SK-N-SH (cell line): ENCODE results near the gene SNED1. TPM values are rescaled to one million over a fixed set of nuclear protein-coding genes. Genes with fewer than 3 reads are reported as not detected.

Experiments
- CTCF ChIA-PET: fragments of 300-600, 350-600 bp; formaldehyde crosslinking; extraction: SDS; loops from one replicate; lab custom pipeline; 2021; lab: Yijun Ruan, JAX
- POLR2A ChIA-PET: fragments of 350-600 bp; sonication (Branson Sonifier 250); formaldehyde crosslinking; extraction: SDS; loops from one replicate; lab custom pipeline; 2020; ENCODE audit warnings: antibody characterized with exemption, inconsistent platforms; lab: Yijun Ruan, JAX
- DNase-seq: peaks from one replicate; pipeline ENCODE4 v3.0.0; 2012
- H2AFZ ChIP-seq: fragments of 200-600 bp; sonication (generic); 2 replicates; pipeline ENCODE4 v1.8.1; 2016; ENCODE audit warnings: antibody characterized with exemption, mild to moderate bottlenecking, low read depth
- H3F3A ChIP-seq: fragments of 200-600 bp; sonication (generic); replicated peaks from 2 replicates; pipeline ENCODE3; 2016; ENCODE audit warnings: antibody characterized with exemption, mild to moderate bottlenecking; ENCODE audit not compliant: insufficient read depth
- H3K27ac ChIP-seq, 2 experiments: fragments of 200-500 bp in 1 of 2; fragments of 200-600 bp in 1 of 2; sonication (Bioruptor generic) in 1 of 2; sonication (generic), shearing (Covaris generic) in 1 of 2; 2 replicates each; pipeline versions ENCODE4 v1.5.1 to v1.6.1; 2014 to 2016; ENCODE audit warnings: low read depth in 2 of 2, inconsistent platforms in 1 of 2, low read length in 1 of 2, mild to moderate bottlenecking in 1 of 2, mixed read lengths in 1 of 2
- H3K27me3 ChIP-seq: fragments of 200-600 bp; sonication (generic), shearing (Covaris generic); 2 replicates; pipeline ENCODE4 v1.6.1; 2016; ENCODE audit warnings: mixed run types; ENCODE audit not compliant: insufficient read depth
- H3K36me3 ChIP-seq, 2 experiments: fragments of 200-500 bp in 1 of 2; fragments of 200-600 bp in 1 of 2; sonication (Bioruptor generic) in 1 of 2; sonication (generic) in 1 of 2; replicated peaks in 1 of 2; 2 replicates each; pipeline versions ENCODE3 to v1.5.1; 2014 to 2016; ENCODE audit warnings: low read length in 1 of 2, mild to moderate bottlenecking in 1 of 2; ENCODE audit not compliant: insufficient read depth in 2 of 2, control insufficient read depth in 1 of 2
- H3K4me1 ChIP-seq, 2 experiments: fragments of 200-500 bp in 1 of 2; fragments of 200-600 bp in 1 of 2; sonication (Bioruptor generic) in 1 of 2; sonication (generic), shearing (Covaris generic) in 1 of 2; 2 replicates each; pipeline versions ENCODE4 v1.5.1 to v1.6.1; 2014 to 2016; ENCODE audit warnings: low read depth in 1 of 2, low read length in 1 of 2, mixed run types in 1 of 2; ENCODE audit not compliant: insufficient read depth in 2 of 2, control insufficient read depth in 1 of 2
- H3K4me2 ChIP-seq: fragments of 200-600 bp; sonication (generic), shearing (Covaris generic); 2 replicates; pipeline ENCODE4 v1.6.1; 2017; ENCODE audit warnings: mixed run types
- H3K4me3 ChIP-seq, 2 experiments: fragments of 200-500 bp in 1 of 2; fragments of 200-600 bp in 1 of 2; sonication (Bioruptor generic) in 1 of 2; sonication (generic), shearing (Covaris generic) in 1 of 2; 2 replicates each; pipeline versions ENCODE4 v1.5.1 to v1.8.1; 2014 to 2016; ENCODE audit warnings: low read depth in 2 of 2, inconsistent platforms in 1 of 2, low read length in 1 of 2, mild to moderate bottlenecking in 1 of 2, mixed read lengths in 1 of 2, moderate library complexity in 1 of 2
- H3K79me2 ChIP-seq: fragments of 200-600 bp; sonication (generic); 2 replicates; pipeline ENCODE4 v1.8.1; 2017; ENCODE audit warnings: mild to moderate bottlenecking; ENCODE audit not compliant: insufficient read depth
- H3K9ac ChIP-seq: fragments of 200-600 bp; sonication (generic); 2 replicates; pipeline ENCODE4 v1.6.1; 2017; ENCODE audit warnings: mixed run types
- H3K9me2 ChIP-seq: fragments of 200-600 bp; sonication (generic); 2 replicates; pipeline ENCODE4 v1.6.1; 2017; ENCODE audit warnings: mixed run types
- H3K9me3 ChIP-seq: fragments of 200-600 bp; sonication (generic); 2 replicates; pipeline ENCODE4 v1.6.1; 2017; ENCODE audit warnings: mixed run types, mild to moderate bottlenecking, moderate library complexity
- H4K20me1 ChIP-seq: fragments of 200-600 bp; sonication (generic); 2 replicates; pipeline ENCODE4 v1.6.1; 2017; ENCODE audit warnings: mild to moderate bottlenecking, mixed run types; ENCODE audit not compliant: insufficient read depth
- ELF1 ChIP-seq: IDR thresholded peaks from 2 replicates; pipeline ENCODE4 v1.4.0; 2012
- EZH2phosphoT487 ChIP-seq: fragments of 200-600 bp; sonication (generic); IDR thresholded peaks from 2 replicates; pipeline ENCODE4 v1.6.1; 2017; ENCODE audit warnings: low read depth, mixed run types, mild to moderate bottlenecking, antibody characterized with exemption, moderate library complexity, borderline replicate concordance
- GABPA ChIP-seq: IDR thresholded peaks from 2 replicates; pipeline ENCODE4 v1.4.0; 2012; ENCODE audit warnings: low read depth, mild to moderate bottlenecking
- GATA2 ChIP-seq: sonication (generic); formaldehyde crosslinking; IDR thresholded peaks from 2 replicates; pipeline ENCODE4 v1.5.0; 2020; ENCODE audit warnings: mild to moderate bottlenecking, missing genetic modification reagents
- MEF2A ChIP-seq: IDR thresholded peaks from 2 replicates; pipeline ENCODE4 v1.4.0; 2012; ENCODE audit warnings: low read depth, borderline replicate concordance
- NRF1 ChIP-seq: IDR thresholded peaks from 2 replicates; pipeline ENCODE4 v1.6.1; 2012; ENCODE audit warnings: low read depth, mild to moderate bottlenecking, low read length
- RAD21 ChIP-seq: IDR thresholded peaks from 2 replicates; pipeline ENCODE4 v1.6.1; 2012; ENCODE audit warnings: mild to moderate bottlenecking, low read length
- RCOR1 ChIP-seq: fragments of 150-350 bp; IDR thresholded peaks from 2 replicates; pipeline ENCODE4 v1.6.1; 2017; ENCODE audit warnings: antibody characterized with exemption, low read length
- RFX5 ChIP-seq: IDR thresholded peaks from 2 replicates; pipeline ENCODE4 v1.6.1; 2012; ENCODE audit warnings: mild to moderate bottlenecking, improper control_type of control experiment, low read length
- RXRA ChIP-seq: IDR thresholded peaks from 2 replicates; pipeline ENCODE4 v1.4.0; 2012; ENCODE audit warnings: low read depth, mild to moderate bottlenecking, borderline replicate concordance
- SIN3A ChIP-seq: IDR thresholded peaks from 2 replicates; pipeline ENCODE4 v1.6.1; 2012; ENCODE audit warnings: low read depth, mild to moderate bottlenecking, low read length, moderate library complexity, borderline replicate concordance
- SMC3 ChIP-seq: IDR thresholded peaks from 2 replicates; pipeline ENCODE4 v1.6.1; 2012; ENCODE audit warnings: low read depth, low read length, improper control_type of control experiment
- TAF1 ChIP-seq: IDR thresholded peaks from 2 replicates; pipeline ENCODE4 v1.6.1; 2012; ENCODE audit warnings: low read depth, mild to moderate bottlenecking, low read length, moderate library complexity, borderline replicate concordance
- TCF12 ChIP-seq: IDR thresholded peaks from 2 replicates; pipeline ENCODE4 v1.4.0; 2012
- TEAD4 ChIP-seq: IDR thresholded peaks from 2 replicates; pipeline ENCODE4 v1.4.0; 2012; ENCODE audit warnings: mild to moderate bottlenecking, borderline replicate concordance; ENCODE audit not compliant: insufficient read depth
- WGBS: methylation state at CpG from one replicate; pipeline ENCODE4 v1.1.6; 2017; ENCODE audit warnings: low lambda C conversion rate; 5-methylcytosine and 5-hydroxymethylcytosine counted together
- polyA plus RNA-seq, 3 experiments: library from polyadenylated mRNA; depleted of rRNA; stranded (reverse); fragments of >200 nt; gene quantifications; 2 replicates each; pipeline ENCODE4 v1.2.3, GENCODE V29; 2012
- TF ChIP-seq, protein P1 (sequence below): IDR thresholded peaks from 2 replicates; pipeline ENCODE4 v1.6.1; 2012; ENCODE audit warnings: mild to moderate bottlenecking, low read depth, low read length, moderate library complexity
- TF ChIP-seq, protein P2 (sequence below): IDR thresholded peaks from 2 replicates; pipeline ENCODE4 v1.4.0; 2012; ENCODE audit warnings: low read depth, borderline replicate concordance
- TF ChIP-seq, protein P3 (sequence below): fragments of 200-600 bp; sonication (generic); IDR thresholded peaks from 2 replicates; pipeline ENCODE4 v1.6.1; 2017; ENCODE audit warnings: antibody characterized with exemption, mild to moderate bottlenecking, moderate library complexity
- TF ChIP-seq, protein P4 (sequence below): fragments of 150-350 bp; IDR thresholded peaks from 2 replicates; pipeline ENCODE4 v1.6.1; 2016; ENCODE audit warnings: mild to moderate bottlenecking, low read depth, low read length

SNED1 gene
- polyA plus RNA-seq, 1 of the 3 experiments (the other 2 are of a cell fraction) = 0.03 TPM

DNA sequence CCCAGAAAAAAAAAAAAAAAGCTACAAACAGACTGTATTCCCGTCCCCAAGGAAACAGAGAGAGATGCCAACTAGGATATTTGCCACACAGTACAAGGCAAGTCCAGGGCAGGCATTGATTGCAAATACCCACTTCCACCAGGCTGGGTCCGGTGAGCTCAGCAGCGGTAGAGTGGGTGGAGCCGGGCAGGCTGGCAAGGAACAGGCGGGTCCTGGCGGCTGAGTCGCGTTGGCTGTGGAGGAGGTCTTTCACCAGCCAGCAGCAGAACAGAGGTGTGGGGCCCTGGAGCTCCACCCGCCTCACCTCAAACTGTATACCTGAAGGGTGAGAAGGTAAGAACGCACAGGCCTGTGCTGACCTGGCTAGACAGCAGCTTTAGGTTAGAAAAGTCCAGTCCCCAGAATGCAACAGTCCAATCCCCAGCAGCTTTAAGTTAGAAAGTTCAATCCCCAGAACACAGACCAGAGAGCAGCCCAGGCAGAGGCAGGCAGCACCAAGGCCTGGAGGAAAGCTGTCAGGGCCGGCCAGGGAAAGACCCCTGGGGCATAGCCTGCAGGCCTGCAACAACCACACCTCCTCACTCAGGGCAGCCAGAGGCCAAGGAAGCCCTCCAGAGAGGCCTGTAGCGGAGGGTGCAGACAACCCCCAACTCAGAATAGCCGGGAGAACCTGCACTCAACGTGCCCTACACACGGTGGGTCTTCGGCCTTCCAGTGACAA is 125.6 kb downstream of the SNED1 start:
- DNase-seq = no peak
- no peak overlapping the region for H3K4me2 ChIP-seq
- H3K9me3 ChIP-seq = no peaks in the 10 kb centered on the region; the same call in 1 of the 2 replicates
- no peaks in the 10 kb centered on the region for H3K79me2 ChIP-seq
- H3K27ac ChIP-seq = no peak overlapping the region
- no peaks in the 10 kb centered on the region for H4K20me1 ChIP-seq
- H3K9me2 ChIP-seq = no peaks in the 10 kb centered on the region
- H3K36me3 ChIP-seq = peaks cover 12 to 16% of the 10 kb centered on the region in 2 experiments
- no peak for TF ChIP-seq TCF12
- peaks cover 5% of the 10 kb centered on the region for H3F3A ChIP-seq
- no peak overlapping the region for H3K4me3 ChIP-seq
- no peaks in the 10 kb centered on the region for H3K4me1 ChIP-seq
- WGBS = 93% methylated on average over 13 of the region's 16 CpGs
- ChIA-PET POLR2A (no interaction called here), CTCF (interaction anchor here (0.8 to 1.0 kb wide), 2 partner anchors 17 to 209 kb away, joined by 3 read pairs; no protein-coding TSS in a partner anchor)
- no peak overlapping the region for H3K9ac ChIP-seq
- H2AFZ ChIP-seq = no peak overlapping the region
- H3K27me3 ChIP-seq = no peaks in the 10 kb centered on the region

DNA sequence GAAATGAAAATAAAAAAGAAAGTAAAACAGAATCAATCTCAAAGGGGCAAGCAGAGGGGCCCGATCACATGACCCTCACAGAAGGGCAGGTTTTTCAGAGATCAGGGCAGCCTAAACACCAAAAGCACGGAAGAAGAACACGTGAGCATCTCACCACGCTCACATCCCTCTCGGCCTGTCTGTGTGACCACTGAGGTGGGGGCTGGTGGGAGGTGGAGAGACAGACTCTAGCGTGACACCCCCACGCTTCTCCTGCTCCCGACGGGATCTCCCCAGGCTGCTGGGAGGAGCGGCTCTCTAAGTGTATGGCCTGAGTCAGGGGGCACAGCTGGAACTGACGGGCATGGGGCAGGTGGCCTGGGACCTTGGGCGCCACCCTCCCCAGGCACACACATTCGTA is 127.2 kb downstream of the SNED1 start:
- H3K79me2 ChIP-seq = no peaks in the 10 kb centered on the region
- no peaks in the 10 kb centered on the region for H3K27me3 ChIP-seq
- H3K4me1 ChIP-seq = no peaks in the 10 kb centered on the region
- no peak for DNase-seq
- CTCF ChIA-PET = no interaction called here
- no peaks in the 10 kb centered on the region for H3K9me2 ChIP-seq
- 94% methylated on average over 13 of the region's 13 CpGs for WGBS
- POLR2A ChIA-PET = no interaction called here
- no peak overlapping the region for H3K4me2 ChIP-seq
- H3F3A ChIP-seq = peaks cover 5% of the 10 kb centered on the region
- no peak overlapping the region for H3K4me3 ChIP-seq
- peaks cover 12 to 14% of the 10 kb centered on the region in 2 experiments for H3K36me3 ChIP-seq
- H2AFZ ChIP-seq = no peak overlapping the region
- H3K9me3 ChIP-seq = no peaks in the 10 kb centered on the region; the same call in 1 of the 2 replicates
- H3K27ac ChIP-seq = no peak overlapping the region
- H4K20me1 ChIP-seq = no peaks in the 10 kb centered on the region
- no peak overlapping the region for H3K9ac ChIP-seq
- TF ChIP-seq, protein P1, sequence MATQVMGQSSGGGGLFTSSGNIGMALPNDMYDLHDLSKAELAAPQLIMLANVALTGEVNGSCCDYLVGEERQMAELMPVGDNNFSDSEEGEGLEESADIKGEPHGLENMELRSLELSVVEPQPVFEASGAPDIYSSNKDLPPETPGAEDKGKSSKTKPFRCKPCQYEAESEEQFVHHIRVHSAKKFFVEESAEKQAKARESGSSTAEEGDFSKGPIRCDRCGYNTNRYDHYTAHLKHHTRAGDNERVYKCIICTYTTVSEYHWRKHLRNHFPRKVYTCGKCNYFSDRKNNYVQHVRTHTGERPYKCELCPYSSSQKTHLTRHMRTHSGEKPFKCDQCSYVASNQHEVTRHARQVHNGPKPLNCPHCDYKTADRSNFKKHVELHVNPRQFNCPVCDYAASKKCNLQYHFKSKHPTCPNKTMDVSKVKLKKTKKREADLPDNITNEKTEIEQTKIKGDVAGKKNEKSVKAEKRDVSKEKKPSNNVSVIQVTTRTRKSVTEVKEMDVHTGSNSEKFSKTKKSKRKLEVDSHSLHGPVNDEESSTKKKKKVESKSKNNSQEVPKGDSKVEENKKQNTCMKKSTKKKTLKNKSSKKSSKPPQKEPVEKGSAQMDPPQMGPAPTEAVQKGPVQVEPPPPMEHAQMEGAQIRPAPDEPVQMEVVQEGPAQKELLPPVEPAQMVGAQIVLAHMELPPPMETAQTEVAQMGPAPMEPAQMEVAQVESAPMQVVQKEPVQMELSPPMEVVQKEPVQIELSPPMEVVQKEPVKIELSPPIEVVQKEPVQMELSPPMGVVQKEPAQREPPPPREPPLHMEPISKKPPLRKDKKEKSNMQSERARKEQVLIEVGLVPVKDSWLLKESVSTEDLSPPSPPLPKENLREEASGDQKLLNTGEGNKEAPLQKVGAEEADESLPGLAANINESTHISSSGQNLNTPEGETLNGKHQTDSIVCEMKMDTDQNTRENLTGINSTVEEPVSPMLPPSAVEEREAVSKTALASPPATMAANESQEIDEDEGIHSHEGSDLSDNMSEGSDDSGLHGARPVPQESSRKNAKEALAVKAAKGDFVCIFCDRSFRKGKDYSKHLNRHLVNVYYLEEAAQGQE = no peak
- TF ChIP-seq, protein P2, sequence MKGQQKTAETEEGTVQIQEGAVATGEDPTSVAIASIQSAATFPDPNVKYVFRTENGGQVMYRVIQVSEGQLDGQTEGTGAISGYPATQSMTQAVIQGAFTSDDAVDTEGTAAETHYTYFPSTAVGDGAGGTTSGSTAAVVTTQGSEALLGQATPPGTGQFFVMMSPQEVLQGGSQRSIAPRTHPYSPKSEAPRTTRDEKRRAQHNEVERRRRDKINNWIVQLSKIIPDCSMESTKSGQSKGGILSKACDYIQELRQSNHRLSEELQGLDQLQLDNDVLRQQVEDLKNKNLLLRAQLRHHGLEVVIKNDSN = no peak
- TF ChIP-seq TCF12 (no peak), EZH2phosphoT487 (no peak), GATA2 (no peak), SIN3A (no peak), RAD21 (no peak), RXRA (no peak), RFX5 (no peak), ELF1 (no peak), RCOR1 (no peak), SMC3 (no peak), TAF1 (no peak), NRF1 (no peak), GABPA (no peak), MEF2A (no peak), TEAD4 (no peak)
- TF ChIP-seq, protein P3, sequence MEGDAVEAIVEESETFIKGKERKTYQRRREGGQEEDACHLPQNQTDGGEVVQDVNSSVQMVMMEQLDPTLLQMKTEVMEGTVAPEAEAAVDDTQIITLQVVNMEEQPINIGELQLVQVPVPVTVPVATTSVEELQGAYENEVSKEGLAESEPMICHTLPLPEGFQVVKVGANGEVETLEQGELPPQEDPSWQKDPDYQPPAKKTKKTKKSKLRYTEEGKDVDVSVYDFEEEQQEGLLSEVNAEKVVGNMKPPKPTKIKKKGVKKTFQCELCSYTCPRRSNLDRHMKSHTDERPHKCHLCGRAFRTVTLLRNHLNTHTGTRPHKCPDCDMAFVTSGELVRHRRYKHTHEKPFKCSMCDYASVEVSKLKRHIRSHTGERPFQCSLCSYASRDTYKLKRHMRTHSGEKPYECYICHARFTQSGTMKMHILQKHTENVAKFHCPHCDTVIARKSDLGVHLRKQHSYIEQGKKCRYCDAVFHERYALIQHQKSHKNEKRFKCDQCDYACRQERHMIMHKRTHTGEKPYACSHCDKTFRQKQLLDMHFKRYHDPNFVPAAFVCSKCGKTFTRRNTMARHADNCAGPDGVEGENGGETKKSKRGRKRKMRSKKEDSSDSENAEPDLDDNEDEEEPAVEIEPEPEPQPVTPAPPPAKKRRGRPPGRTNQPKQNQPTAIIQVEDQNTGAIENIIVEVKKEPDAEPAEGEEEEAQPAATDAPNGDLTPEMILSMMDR = no peak
- TF ChIP-seq, protein P4, sequence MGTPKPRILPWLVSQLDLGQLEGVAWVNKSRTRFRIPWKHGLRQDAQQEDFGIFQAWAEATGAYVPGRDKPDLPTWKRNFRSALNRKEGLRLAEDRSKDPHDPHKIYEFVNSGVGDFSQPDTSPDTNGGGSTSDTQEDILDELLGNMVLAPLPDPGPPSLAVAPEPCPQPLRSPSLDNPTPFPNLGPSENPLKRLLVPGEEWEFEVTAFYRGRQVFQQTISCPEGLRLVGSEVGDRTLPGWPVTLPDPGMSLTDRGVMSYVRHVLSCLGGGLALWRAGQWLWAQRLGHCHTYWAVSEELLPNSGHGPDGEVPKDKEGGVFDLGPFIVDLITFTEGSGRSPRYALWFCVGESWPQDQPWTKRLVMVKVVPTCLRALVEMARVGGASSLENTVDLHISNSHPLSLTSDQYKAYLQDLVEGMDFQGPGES = no peak
